GM12801 (cell line): ENCODE measurements around the gene VTI1A.

Experiments used
- TF ChIP-seq, protein P1 (sequence below): IDR thresholded peaks from one replicate; pipeline ENCODE4 v1.5.1; 2011; ENCODE audit warnings: control low read depth; ENCODE audit not compliant: insufficient read length; ENCODE audit errors: extremely low read depth

VTI1A gene

DNA sequence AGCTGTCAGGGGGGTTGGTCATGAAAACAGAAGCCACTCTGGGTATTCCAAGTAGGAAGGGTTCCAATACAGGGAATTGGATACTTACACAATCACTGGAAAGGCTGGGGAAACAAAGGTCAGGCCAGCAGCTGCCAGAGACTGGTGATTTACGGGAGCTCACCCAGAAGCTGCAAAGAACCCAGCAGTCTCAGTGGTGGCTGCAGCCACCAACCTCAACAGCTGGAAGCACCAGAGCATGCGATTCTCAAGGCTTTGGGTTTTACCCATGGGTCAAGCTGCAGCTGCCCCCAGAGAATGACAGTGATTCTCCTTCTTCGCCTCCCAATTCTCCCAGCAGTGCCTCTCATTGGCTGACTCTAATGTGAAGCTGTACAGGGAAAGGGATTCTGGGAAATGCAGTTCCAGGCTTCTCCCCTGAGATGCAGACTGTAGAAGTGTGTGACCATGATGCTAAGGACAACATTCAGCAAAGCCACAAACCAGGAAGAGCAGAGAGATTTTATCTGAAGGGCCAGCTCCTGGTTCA lies 395.9 kb downstream of the VTI1A start:
- TF ChIP-seq, protein P1, sequence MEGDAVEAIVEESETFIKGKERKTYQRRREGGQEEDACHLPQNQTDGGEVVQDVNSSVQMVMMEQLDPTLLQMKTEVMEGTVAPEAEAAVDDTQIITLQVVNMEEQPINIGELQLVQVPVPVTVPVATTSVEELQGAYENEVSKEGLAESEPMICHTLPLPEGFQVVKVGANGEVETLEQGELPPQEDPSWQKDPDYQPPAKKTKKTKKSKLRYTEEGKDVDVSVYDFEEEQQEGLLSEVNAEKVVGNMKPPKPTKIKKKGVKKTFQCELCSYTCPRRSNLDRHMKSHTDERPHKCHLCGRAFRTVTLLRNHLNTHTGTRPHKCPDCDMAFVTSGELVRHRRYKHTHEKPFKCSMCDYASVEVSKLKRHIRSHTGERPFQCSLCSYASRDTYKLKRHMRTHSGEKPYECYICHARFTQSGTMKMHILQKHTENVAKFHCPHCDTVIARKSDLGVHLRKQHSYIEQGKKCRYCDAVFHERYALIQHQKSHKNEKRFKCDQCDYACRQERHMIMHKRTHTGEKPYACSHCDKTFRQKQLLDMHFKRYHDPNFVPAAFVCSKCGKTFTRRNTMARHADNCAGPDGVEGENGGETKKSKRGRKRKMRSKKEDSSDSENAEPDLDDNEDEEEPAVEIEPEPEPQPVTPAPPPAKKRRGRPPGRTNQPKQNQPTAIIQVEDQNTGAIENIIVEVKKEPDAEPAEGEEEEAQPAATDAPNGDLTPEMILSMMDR = no peak

DNA sequence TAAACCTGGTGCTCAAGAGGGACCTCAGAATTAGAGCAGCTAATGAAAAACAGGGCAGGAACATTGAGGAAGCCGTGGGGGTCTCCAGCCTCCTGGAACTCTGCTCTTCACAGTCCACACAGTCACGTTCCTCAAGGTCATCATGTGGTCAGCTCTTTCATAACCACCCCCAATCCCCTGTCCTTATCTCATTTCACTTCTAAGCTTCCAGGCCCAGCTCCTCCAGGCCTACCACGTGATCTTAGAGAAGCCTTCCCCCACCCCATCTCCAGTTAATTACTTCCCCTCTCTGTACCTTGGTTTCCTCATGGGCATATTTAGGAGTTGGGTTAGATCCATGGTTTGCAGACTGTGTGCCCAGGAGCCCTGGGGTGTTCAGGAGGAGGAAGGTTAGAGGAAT lies 396.6 kb downstream of the VTI1A start:
- TF ChIP-seq, protein P1 = no peak

DNA sequence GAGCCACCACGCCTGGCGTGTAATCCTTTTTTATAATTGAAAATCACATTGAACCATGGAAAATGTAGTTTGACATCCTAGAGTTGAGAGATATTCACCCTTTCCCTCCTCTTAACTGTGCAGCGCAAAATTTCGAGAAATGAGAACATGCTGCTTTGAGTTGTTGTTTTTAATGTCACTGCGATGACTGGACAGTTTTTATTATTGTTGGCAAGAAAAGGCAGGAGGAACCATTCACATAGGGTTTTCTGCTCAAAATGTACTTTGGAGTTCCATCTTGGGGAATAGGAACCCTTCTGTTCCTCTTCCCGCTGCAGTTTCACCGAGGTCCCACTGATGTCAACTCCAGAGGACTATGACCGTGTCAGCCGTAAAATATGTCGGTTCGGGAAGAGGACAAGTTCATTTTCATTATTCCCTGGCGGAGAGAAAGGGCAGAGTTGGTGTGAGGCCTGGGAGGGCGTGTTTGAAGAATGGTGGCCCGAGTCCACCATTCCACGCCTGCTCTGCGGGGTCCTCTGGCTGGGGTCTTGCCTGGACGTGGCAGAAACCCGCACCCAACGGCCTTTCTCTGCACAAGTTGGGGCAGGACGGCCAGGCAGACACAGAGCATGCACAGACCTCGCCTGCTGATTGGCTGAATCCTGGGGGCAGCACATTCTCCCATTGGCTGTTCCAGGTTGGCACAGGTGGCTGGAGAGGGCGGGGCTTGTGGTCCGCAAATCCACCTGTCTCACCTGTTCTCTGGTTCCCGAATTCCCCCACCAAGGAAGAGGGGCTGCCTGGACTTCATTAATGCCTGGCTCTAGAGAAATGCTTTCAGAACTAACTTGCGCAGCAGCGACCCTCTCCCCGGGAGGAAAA lies 397.9 kb downstream of the VTI1A start:
- TF ChIP-seq, protein P1 = no peak

DNA sequence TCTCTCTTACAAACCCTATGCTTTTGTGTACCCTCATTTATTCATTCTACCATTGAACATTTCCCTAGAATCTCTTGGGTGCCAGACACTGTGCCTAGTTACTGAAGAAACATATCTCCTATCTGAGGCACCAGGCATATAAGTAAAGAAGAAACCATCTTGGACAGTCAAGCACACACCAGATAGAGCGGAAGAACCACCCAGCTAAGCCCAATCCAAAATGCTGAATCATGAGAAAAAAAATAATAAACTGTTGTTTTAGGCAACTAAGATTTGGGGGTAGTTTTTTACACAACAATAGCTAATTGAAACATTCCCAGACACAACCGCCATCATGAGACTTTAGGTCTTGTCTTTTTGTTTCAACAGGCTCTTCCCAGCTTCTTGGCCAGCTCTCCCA lies 400.8 kb downstream of the VTI1A start:
- TF ChIP-seq, protein P1 = no peak

DNA sequence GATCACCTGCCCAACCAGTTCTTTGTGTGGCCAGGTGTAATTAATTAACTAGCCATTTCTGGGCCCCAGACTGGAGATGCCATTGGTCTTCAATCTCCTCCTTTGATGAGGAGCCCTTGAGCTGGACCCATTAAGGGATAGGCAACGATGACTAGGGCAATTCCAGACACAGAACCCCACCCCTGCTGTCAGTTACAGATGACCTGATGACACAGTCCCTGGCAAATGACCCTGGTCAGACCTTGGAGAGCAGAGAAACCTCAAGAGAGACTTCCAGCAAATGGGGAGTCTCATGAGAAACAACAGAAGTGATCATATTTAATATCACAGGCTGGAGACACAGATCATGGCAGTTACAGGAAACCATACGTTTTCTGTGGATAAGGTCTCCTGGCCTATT lies 401.2 kb downstream of the VTI1A start:
- TF ChIP-seq, protein P1 = no peak

DNA sequence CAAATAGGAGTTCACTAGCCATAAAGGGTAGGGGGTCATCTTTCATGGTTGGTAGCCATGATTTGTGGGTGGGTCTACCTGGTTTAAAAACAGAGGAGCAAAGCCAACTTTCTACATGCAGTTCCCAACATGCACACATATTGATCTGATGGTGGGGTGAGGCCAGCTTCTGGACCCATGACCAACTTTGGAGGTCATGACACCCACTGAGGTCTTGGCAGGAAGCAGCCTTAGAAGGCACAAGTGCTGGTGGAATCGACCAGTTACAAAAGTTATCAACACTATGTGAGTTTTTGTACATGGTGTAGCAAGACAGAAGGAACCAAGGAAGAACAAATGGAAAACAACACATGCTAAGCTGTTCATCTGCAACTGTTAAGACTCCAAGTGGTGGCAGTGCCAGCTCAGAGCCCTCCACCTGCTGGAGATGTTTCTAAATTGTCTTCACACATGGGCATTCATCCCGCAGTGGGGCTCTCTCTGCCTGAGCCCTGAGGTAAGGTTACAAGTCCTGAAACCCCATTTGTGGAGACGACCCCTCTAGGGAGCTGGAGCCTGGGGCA lies 401.9 kb downstream of the VTI1A start:
- TF ChIP-seq, protein P1 = no peak

DNA sequence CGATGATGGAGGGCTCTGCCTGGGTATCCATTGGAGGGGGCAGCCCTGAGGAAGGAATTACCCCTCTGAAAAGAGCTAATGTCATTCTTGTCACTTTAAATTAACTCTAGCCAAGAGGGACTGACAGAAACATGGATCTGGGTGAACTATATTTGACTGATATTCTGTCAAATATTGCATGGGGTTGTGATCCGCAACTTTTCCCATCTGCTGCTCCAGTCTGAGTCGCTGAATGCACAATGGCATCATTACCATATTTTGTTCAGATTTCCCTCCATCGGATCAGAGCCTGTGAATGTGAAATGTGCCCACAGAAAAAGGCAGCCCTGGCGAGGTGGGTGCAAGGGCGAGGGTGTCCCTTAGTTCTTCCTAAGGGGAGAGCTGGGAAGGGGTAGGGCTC lies 402.5 kb downstream of the VTI1A start:
- TF ChIP-seq, protein P1 = no peak
